MM.1S (cell line): ENCODE results near the gene FBXL13.
"Not testable (repeated sequence)": the region's sequence is repeated elsewhere in the genome, so short reads cannot be mapped to it uniquely, and the experiment has no call there.

ENCODE experiments used
- EZH2 ChIP-seq: fragments of 300-600 bp; sonication (generic); optimal IDR thresholded peaks from 2 replicates; pipeline ENCODE3; 2017; ENCODE audit warnings: low read depth, mild to moderate bottlenecking, antibody characterized with exemption, low read length, mixed read lengths
- TF ChIP-seq, protein P1 (sequence below): fragments of 300-600 bp; sonication (generic); IDR thresholded peaks from 2 replicates; pipeline ENCODE4 v1.5.1; 2016; ENCODE audit warnings: antibody characterized with exemption, low read length, mixed read lengths

DNA sequence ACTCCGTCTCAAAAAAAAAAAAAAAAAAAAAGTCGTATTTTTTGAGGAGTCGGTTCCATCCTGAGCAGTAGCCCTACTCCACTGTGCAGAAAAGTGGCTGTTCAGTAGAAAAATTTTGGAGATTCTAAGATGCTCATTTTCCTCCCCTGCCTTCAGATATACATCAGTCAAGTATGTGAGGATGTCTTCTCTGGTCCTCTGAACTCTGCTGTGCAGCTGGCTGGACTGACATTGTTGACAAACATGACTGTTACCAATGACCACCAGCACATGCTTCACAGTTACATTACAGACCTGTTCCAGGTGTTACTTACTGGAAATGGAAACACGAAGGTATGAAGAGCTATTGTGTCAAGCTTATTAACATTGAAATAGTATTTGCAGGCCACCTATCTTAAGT is 17.7 kb upstream of the FBXL13 start:
- not testable (repeated sequence) for TF ChIP-seq EZH2
- TF ChIP-seq, protein P1, sequence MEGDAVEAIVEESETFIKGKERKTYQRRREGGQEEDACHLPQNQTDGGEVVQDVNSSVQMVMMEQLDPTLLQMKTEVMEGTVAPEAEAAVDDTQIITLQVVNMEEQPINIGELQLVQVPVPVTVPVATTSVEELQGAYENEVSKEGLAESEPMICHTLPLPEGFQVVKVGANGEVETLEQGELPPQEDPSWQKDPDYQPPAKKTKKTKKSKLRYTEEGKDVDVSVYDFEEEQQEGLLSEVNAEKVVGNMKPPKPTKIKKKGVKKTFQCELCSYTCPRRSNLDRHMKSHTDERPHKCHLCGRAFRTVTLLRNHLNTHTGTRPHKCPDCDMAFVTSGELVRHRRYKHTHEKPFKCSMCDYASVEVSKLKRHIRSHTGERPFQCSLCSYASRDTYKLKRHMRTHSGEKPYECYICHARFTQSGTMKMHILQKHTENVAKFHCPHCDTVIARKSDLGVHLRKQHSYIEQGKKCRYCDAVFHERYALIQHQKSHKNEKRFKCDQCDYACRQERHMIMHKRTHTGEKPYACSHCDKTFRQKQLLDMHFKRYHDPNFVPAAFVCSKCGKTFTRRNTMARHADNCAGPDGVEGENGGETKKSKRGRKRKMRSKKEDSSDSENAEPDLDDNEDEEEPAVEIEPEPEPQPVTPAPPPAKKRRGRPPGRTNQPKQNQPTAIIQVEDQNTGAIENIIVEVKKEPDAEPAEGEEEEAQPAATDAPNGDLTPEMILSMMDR, result not testable (repeated sequence)
